Osteocyte (in vitro differentiated cells): Measurements from ENCODE around the gene PTPRG. TPM values are rescaled to one million over a fixed set of nuclear protein-coding genes. Genes with fewer than 3 reads are reported as not detected.

ENCODE experiments used
- DNase-seq: peaks from one replicate; pipeline ENCODE4 v3.0.0; 2021; ENCODE audit warnings: mixed read lengths; ENCODE audit not compliant: unreplicated experiment; ENCODE audit errors: extremely low spot score
- H3K27ac Mint-ChIP-seq: one replicate; pipeline ENCODE4 v1.8.0; 2021; ENCODE audit warnings: mild to moderate bottlenecking, mixed read lengths; ENCODE audit not compliant: unreplicated experiment
- H3K27me3 Mint-ChIP-seq: one replicate; pipeline ENCODE4 v1.8.0; 2021; ENCODE audit warnings: mixed read lengths; ENCODE audit not compliant: unreplicated experiment
- H3K36me3 Mint-ChIP-seq: one replicate; pipeline ENCODE4 v1.8.0; 2021; ENCODE audit warnings: mixed read lengths; ENCODE audit not compliant: unreplicated experiment
- H3K4me1 Mint-ChIP-seq: one replicate; pipeline ENCODE4 v1.8.0; 2021; ENCODE audit warnings: mixed read lengths; ENCODE audit not compliant: unreplicated experiment
- H3K4me3 Mint-ChIP-seq: one replicate; pipeline ENCODE4 v1.8.0; 2021; ENCODE audit warnings: mild to moderate bottlenecking, moderate library complexity, mixed read lengths; ENCODE audit not compliant: unreplicated experiment
- H3K9me3 Mint-ChIP-seq: one replicate; pipeline ENCODE4 v1.8.0; 2021; ENCODE audit warnings: mixed read lengths; ENCODE audit not compliant: unreplicated experiment
- total RNA-seq: library from RNA; stranded (reverse); gene quantifications from 2 replicates; pipeline ENCODE4 v1.2.1, GENCODE V29; 2021
- TF ChIP-seq, protein P1 (sequence below): fragments of 200-600 bp; sonication (generic); IDR thresholded peaks from 2 replicates; pipeline ENCODE4 v1.5.0; 2021; ENCODE audit warnings: antibody characterized with exemption, mild to moderate bottlenecking, moderate library complexity

Gene PTPRG
- total RNA-seq, 1 donor from 2014 or later, result 48.1 TPM

DNA sequence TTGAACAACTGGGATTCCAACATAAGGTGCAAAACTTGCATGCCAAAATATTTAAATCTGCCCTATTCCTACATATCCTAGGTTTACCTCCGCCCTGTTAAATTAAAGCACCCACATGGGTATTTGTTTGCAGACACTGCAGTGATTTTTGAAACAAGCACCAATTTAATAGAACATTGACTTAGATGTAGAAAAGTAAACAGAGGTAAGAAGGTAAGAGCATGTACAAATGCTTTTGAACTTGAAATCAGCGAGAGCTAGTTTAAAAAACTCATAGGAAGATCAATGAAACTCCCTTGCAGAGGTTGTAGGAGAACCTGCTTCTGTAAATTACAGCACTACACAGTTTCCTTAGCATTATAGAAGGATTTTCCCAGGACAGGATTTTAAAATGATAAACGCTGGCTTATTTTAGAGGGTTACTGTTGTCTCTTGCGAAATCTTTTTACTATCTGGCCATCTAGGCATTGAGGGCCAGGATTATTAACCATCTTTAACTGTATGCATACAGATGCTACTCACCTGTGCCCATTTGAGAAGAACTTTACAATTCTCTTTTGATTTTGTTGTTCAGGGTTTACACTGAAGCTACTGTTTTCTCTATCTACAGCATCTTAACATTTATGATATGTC, 527.2 kb downstream of the PTPRG start:
- Mint-ChIP-seq H3K27ac (no peak overlapping the region), H3K4me3 (no peak overlapping the region), H3K9me3 (no peaks in the 10 kb centered on the region), H3K4me1 (no peaks in the 10 kb centered on the region), H3K36me3 (no peaks in the 10 kb centered on the region), H3K27me3 (no peaks in the 10 kb centered on the region)
- no peak for DNase-seq
- TF ChIP-seq, protein P1, sequence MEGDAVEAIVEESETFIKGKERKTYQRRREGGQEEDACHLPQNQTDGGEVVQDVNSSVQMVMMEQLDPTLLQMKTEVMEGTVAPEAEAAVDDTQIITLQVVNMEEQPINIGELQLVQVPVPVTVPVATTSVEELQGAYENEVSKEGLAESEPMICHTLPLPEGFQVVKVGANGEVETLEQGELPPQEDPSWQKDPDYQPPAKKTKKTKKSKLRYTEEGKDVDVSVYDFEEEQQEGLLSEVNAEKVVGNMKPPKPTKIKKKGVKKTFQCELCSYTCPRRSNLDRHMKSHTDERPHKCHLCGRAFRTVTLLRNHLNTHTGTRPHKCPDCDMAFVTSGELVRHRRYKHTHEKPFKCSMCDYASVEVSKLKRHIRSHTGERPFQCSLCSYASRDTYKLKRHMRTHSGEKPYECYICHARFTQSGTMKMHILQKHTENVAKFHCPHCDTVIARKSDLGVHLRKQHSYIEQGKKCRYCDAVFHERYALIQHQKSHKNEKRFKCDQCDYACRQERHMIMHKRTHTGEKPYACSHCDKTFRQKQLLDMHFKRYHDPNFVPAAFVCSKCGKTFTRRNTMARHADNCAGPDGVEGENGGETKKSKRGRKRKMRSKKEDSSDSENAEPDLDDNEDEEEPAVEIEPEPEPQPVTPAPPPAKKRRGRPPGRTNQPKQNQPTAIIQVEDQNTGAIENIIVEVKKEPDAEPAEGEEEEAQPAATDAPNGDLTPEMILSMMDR, result no peak

- TF ChIP-seq, protein P1, result no peak
- Mint-ChIP-seq H3K4me1 (no peaks in the 10 kb centered on the region), H3K27me3 (no peaks in the 10 kb centered on the region), H3K9me3 (no peaks in the 10 kb centered on the region), H3K36me3 (no peaks in the 10 kb centered on the region), H3K27ac (no peak overlapping the region), H3K4me3 (no peak overlapping the region)
- DNase-seq, result no peak
Measured at GRCh38 chr3:62090066-62090465, 528.7 kb downstream of the PTPRG start.

DNA sequence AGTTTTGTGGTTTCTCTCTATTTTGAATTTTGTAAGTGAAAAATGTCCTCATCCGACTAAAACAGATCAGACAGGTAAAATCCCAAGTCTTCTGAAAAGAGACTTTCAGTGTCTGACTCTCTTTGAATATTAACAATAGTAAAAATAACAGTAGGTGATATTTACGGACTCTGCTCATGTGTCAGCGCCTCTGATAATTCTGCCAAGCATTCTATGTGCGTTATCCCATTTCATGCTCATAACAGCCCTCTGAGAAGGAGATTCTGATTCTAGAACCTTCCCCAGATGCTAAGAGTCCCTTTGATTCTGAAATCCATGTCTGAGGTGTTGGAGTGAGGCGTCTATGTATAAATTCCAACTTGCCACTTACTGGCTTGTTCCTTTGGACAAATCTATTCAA, 529.1 kb downstream of the PTPRG start:
- H3K4me3 Mint-ChIP-seq, result no peak overlapping the region

DNA sequence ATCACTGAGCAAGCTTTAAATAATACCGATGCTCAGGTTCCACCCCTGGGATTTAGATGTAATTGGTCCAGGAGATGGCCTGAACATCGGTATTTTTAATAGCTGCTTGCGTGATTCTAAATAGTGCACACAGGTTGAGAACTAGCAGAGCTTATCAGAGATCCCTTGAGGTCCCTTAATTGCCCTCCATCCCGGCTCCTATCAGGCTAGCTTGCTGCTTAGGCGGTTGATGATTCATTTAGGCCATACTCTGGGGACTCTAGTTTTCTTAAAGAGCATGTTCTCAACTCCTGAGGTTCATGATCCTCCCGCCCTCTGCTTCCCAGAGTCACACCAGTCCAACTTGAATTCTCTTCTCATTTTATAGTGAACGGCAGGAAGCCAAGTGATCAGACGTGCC, 531.7 kb downstream of the PTPRG start:
- no peak for DNase-seq
- Mint-ChIP-seq H3K27me3 (no peaks in the 10 kb centered on the region), H3K27ac (no peak overlapping the region), H3K9me3 (no peaks in the 10 kb centered on the region), H3K36me3 (no peaks in the 10 kb centered on the region), H3K4me1 (no peaks in the 10 kb centered on the region), H3K4me3 (no peak overlapping the region)
- TF ChIP-seq, protein P1, result no peak

More for the DNA sequence above, 529.1 kb downstream of the PTPRG start:
- no peak overlapping the region for H3K27ac Mint-ChIP-seq
- TF ChIP-seq, protein P1, result no peak
- no peaks in the 10 kb centered on the region for H3K9me3 Mint-ChIP-seq
- no peak for DNase-seq
- no peaks in the 10 kb centered on the region for H3K36me3 Mint-ChIP-seq
- H3K27me3 Mint-ChIP-seq, result no peaks in the 10 kb centered on the region
- no peaks in the 10 kb centered on the region for H3K4me1 Mint-ChIP-seq

DNA sequence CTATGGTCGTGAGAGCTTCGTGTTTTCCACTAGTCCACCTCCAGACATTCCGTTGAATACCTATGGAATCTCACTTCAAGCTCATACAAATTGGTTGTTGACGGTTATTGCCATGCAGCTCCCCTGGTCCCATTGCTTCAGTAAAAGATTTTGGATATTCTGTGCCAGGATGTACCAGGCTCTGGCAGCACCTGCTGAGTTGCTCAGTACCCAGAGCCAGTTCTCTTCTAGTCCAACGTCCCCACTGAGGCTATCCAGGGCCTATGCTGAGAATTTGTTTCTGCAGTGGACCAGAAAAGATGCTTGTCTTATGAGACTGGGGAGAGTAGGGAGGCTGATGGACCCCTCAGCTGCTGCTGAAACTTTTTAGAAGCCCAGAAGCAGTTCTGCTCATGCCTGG, 533.1 kb downstream of the PTPRG start:
- Mint-ChIP-seq H3K36me3 (no peaks in the 10 kb centered on the region), H3K9me3 (no peaks in the 10 kb centered on the region)
- DNase-seq, result no peak

More for the DNA sequence above, 533.1 kb downstream of the PTPRG start:
- Mint-ChIP-seq H3K27ac (no peak overlapping the region), H3K27me3 (no peaks in the 10 kb centered on the region), H3K4me1 (no peaks in the 10 kb centered on the region), H3K4me3 (no peak overlapping the region)
- TF ChIP-seq, protein P1, result no peak
